GM23248 (cell line): ENCODE measurements around the gene ADAM12.

Experiments
- EZH2 ChIP-seq: fragments of 200-600 bp; sonication (generic); IDR thresholded peaks from 2 replicates; pipeline ENCODE4 v1.6.1; 2018; ENCODE audit warnings: antibody characterized with exemption, mild to moderate bottlenecking; ENCODE audit not compliant: insufficient read depth, poor library complexity, severe bottlenecking
- EZH2phosphoT487 ChIP-seq: fragments of 200-600 bp; sonication (generic); IDR thresholded peaks from 2 replicates; pipeline ENCODE4 v1.6.1; 2018; ENCODE audit warnings: antibody characterized with exemption, moderate library complexity, mild to moderate bottlenecking, low read depth; ENCODE audit not compliant: insufficient read depth

DNA sequence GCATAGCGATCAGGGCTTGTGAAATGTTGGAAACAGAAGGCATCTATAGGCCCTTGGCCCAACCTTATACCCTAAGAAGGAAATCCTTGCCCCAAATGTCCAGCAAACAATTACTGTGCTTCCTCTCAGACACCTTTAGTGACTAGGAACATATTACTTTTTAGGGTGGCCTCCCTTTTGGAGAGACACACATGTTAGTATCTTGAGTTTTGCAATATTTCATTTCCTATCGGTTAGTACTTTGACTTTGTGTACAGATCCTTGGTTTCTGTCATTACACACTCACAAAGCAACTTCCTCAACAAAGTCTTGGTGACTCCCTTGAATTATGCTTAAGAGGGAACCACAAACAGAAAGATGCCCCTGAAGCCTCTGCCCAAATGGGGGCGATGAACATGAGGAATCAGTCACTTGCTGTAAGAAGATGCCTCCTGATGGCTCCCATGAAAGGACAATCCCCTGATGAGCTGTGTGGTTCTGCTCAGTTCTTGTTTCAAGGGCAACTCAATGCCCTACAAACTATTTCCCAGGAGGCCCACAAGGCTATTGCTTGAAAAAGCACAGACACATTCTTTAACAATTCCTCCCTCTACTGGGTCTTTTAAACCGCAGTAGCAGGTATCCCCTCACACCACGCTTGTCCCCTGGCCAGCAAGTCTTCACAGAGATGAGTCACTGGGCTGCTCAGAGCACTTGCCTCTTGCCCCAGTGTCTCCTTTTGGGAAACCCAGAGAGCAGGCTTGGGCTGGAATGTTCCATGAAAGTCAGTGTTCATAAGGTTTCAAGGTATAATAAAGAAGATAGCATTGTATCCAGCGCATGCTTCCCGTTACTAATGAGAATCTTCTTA is 295.7 kb downstream of the ADAM12 start:
- TF ChIP-seq EZH2 (no peak), EZH2phosphoT487 (no peak)
